ENCODE results near the gene PASD1.

PASD1 gene

GRCh38 chrX:151702741-151703340, 139.4 kb downstream of the PASD1 start:
- no peak for DNase-seq

- no peak for DNase-seq
These were observed 140.0 kb downstream of the PASD1 start for GRCh38 chrX:151703487-151703886.

GRCh38 chrX:151704041-151704663, 140.7 kb downstream of the PASD1 start:
- DNase-seq = no peak

GRCh38 chrX:151708821-151709220, 145.3 kb downstream of the PASD1 start:
- DNase-seq = no peak

- DNase-seq = no peak
These were observed 147.0 kb downstream of the PASD1 start for GRCh38 chrX:151710457-151710856.

GRCh38 chrX:151711154-151711553, 147.7 kb downstream of the PASD1 start:
- DNase-seq = no peak

- DNase-seq = no peak
These were observed 148.3 kb downstream of the PASD1 start for GRCh38 chrX:151711787-151712186.

- DNase-seq = no peak
These were observed 148.8 kb downstream of the PASD1 start for GRCh38 chrX:151712253-151712652.

GRCh38 chrX:151713849-151714248, 150.4 kb downstream of the PASD1 start:
- no peak for DNase-seq

- no peak for DNase-seq
These were observed 150.9 kb downstream of the PASD1 start for GRCh38 chrX:151714362-151714761.

GRCh38 chrX:151715752-151716151, 152.3 kb downstream of the PASD1 start, which contains the start of gene FATE1:
TSS of gene FATE1 (plus strand) at chrX:151716035. CDS start at chrX:151716120, 85 bp downstream.
- DNase-seq = no peak

- DNase-seq = no peak
These were observed 158.9 kb downstream of the PASD1 start for GRCh38 chrX:151722241-151722846.

- no peak for DNase-seq
These were observed 159.8 kb downstream of the PASD1 start for GRCh38 chrX:151723156-151723760.

- no peak for DNase-seq
These were observed 161.3 kb downstream of the PASD1 start for GRCh38 chrX:151724563-151725337.

- DNase-seq = no peak
These were observed 161.8 kb downstream of the PASD1 start for GRCh38 chrX:151725338-151725614.
